ENCODE data around the gene CADM1.

DNA sequence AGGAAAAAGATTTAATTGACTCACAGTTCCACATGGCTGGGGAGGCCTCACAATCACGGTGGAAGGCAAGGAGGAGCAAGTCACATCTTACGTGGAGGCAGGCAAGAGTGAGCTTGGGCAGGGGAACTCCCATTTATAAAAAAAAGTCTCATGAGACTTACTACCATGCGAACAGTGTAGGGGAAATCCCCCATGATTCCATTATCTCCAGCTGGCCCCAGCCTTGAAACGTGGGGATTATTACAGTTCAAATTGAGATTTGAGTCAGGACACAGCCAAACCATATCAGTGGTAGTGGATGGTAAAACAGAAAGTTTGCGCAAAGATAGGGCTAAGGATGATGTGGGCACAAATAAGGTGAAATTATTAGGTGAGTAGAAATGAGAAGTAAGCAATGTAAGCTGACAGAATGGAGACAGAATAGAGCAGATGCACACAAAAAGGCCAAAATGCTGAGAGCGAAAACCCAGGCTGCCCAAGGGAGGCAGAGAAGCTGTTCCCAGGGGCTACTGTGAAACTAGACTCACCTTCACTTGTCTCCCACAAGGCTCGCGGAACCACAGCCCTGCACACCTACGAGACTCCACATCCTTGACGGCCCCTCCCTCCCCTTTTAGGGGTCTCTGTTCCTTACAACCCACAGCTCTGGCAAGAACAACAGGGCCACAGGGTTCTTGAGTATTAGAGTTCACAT lies 377.6 kb downstream of the CADM1 start:
- TF ChIP-seq, protein P1, sequence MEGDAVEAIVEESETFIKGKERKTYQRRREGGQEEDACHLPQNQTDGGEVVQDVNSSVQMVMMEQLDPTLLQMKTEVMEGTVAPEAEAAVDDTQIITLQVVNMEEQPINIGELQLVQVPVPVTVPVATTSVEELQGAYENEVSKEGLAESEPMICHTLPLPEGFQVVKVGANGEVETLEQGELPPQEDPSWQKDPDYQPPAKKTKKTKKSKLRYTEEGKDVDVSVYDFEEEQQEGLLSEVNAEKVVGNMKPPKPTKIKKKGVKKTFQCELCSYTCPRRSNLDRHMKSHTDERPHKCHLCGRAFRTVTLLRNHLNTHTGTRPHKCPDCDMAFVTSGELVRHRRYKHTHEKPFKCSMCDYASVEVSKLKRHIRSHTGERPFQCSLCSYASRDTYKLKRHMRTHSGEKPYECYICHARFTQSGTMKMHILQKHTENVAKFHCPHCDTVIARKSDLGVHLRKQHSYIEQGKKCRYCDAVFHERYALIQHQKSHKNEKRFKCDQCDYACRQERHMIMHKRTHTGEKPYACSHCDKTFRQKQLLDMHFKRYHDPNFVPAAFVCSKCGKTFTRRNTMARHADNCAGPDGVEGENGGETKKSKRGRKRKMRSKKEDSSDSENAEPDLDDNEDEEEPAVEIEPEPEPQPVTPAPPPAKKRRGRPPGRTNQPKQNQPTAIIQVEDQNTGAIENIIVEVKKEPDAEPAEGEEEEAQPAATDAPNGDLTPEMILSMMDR (conservative IDR thresholded peaks at IDR 0.05; ENCODE audit: low read depth, low read length) = no peak
- no peak for TF ChIP-seq EZH2 (IDR thresholded peaks at IDR 0.05; ENCODE audit: low read length, unreplicated experiment)
